Measurements from ENCODE around the gene UAP1L1. TPM values are rescaled to one million over a fixed set of nuclear protein-coding genes. Genes with fewer than 3 reads are reported as not detected.

Gene UAP1L1
- total RNA-seq = 8.7 and 11.6 TPM in 2 replicates

GRCh38 chr9:137077010-137077747, at the start of gene UAP1L1:
Gene UAP1L1, plus strand, starts transcription at chr9:137077517. Its CDS starts 16 bp downstream, at chr9:137077533.

GRCh38 chr9:137031904-137032640, 45.2 kb upstream of the UAP1L1 start, which contains the start of gene FUT7:
Gene FUT7, minus strand, starts transcription at chr9:137032088. Its CDS starts 97 bp downstream, at chr9:137031991.

GRCh38 chr9:137046088-137046787, 31.1 kb upstream of the UAP1L1 start, which contains the start of gene NPDC1:
Gene NPDC1, minus strand, starts transcription at chr9:137046177. Its CDS starts 188 bp downstream, at chr9:137045989.

GRCh38 chr9:137053944-137054931, 23.1 kb upstream of the UAP1L1 start, which contains the start of gene ENTPD2:
Gene ENTPD2, minus strand, starts transcription at chr9:137054061. Its CDS starts 64 bp downstream, at chr9:137053997.

GRCh38 chr9:137070201-137070905, 7.0 kb upstream of the UAP1L1 start, which contains the start of gene SAPCD2:
Gene SAPCD2, minus strand, starts transcription at chr9:137070557. Its CDS starts 97 bp downstream, at chr9:137070460.

GRCh38 chr9:137086531-137087408, 9.5 kb downstream of the UAP1L1 start, which contains the start of gene MAN1B1:
Gene MAN1B1, plus strand, starts transcription at chr9:137086985. Its CDS starts 15 bp downstream, at chr9:137087000.

GRCh38 chr9:137114613-137115393, 37.5 kb downstream of the UAP1L1 start, which contains the start of gene DPP7:
Gene DPP7, minus strand, starts transcription at chr9:137114733. Its CDS starts 20 bp downstream, at chr9:137114713.

Other genes starting within 250 kb of the UAP1L1 start
- gene AJM1, start 235.0 kb upstream of the UAP1L1 start, total RNA-seq = 0.45 and 2.2 TPM in 2 replicates
- gene PHPT1, start 228.1 kb upstream of the UAP1L1 start, total RNA-seq = 189 and 196 TPM in 2 replicates
- gene MAMDC4, start 225.2 kb upstream of the UAP1L1 start, total RNA-seq = 0.81 and 4.9 TPM in 2 replicates
- 442 and 468 TPM in 2 replicates for gene EDF1, start 211.2 kb upstream of the UAP1L1 start, total RNA-seq
- gene TRAF2, start 191.0 kb upstream of the UAP1L1 start, total RNA-seq = 11.6 and 16.9 TPM in 2 replicates
- 154 and 194 TPM in 2 replicates for gene FBXW5, start 132.8 kb upstream of the UAP1L1 start, total RNA-seq
- 0.19 and 0.72 TPM in 2 replicates for gene C8G, start 132.3 kb upstream of the UAP1L1 start, total RNA-seq
- gene LCN12, start 125.2 kb upstream of the UAP1L1 start, total RNA-seq = 0.09 TPM in 1 of 2 replicates, not detected in the other
- 0.56 TPM in 1 of 2 replicates, not detected in the other for gene PTGDS, start 100.0 kb upstream of the UAP1L1 start, total RNA-seq
- gene LCNL1, start 94.5 kb upstream of the UAP1L1 start, total RNA-seq = 0.19 TPM in 1 of 2 replicates, not detected in the other
- gene PAXX, start 85.1 kb upstream of the UAP1L1 start, total RNA-seq = 14.8 and 18.4 TPM in 2 replicates
- gene CLIC3, start 80.9 kb upstream of the UAP1L1 start, total RNA-seq = 0.90 and 7.6 TPM in 2 replicates
- 11.0 and 27.3 TPM in 2 replicates for gene ABCA2, start 49.3 kb upstream of the UAP1L1 start, total RNA-seq
- gene FUT7, start 45.4 kb upstream of the UAP1L1 start, total RNA-seq = not detected in 2 replicates
- 29.4 and 39.3 TPM in 2 replicates for gene NPDC1, start 31.3 kb upstream of the UAP1L1 start, total RNA-seq
- not detected in 2 replicates for gene ENTPD2, start 23.5 kb upstream of the UAP1L1 start, total RNA-seq
- gene SAPCD2, start 7.0 kb upstream of the UAP1L1 start, total RNA-seq = 5.5 and 15.9 TPM in 2 replicates
- gene MAN1B1, start 9.5 kb downstream of the UAP1L1 start, total RNA-seq = 54.5 and 71.4 TPM in 2 replicates
- 76.0 and 87.4 TPM in 2 replicates for gene DPP7, start 37.2 kb downstream of the UAP1L1 start, total RNA-seq
- gene GRIN1, start 61.6 kb downstream of the UAP1L1 start, total RNA-seq = under 0.01 and 0.09 TPM in 2 replicates
- gene LRRC26, start 92.5 kb downstream of the UAP1L1 start, total RNA-seq = not detected in 2 replicates
- not detected in 2 replicates for gene TMEM210, start 94.5 kb downstream of the UAP1L1 start, total RNA-seq
- 21.3 and 26.8 TPM in 2 replicates for gene ANAPC2, start 111.0 kb downstream of the UAP1L1 start, total RNA-seq
- 108 and 110 TPM in 2 replicates for gene SSNA1, start 111.2 kb downstream of the UAP1L1 start, total RNA-seq
- 4.4 and 5.6 TPM in 2 replicates for gene TPRN, start 123.2 kb downstream of the UAP1L1 start, total RNA-seq
- gene TMEM203, start 128.1 kb downstream of the UAP1L1 start, total RNA-seq = 22.7 and 26.8 TPM in 2 replicates
- 2.7 and 3.7 TPM in 2 replicates for gene NDOR1, start 128.2 kb downstream of the UAP1L1 start, total RNA-seq
- 0.09 and 0.19 TPM in 2 replicates for gene RNF208, start 144.7 kb downstream of the UAP1L1 start, total RNA-seq
- 0.19 and 0.45 TPM in 2 replicates for gene CYSRT1, start 147.7 kb downstream of the UAP1L1 start, total RNA-seq
- under 0.01 TPM in 1 of 2 replicates, not detected in the other for gene RNF224, start 150.0 kb downstream of the UAP1L1 start, total RNA-seq
- gene SLC34A3, start 153.4 kb downstream of the UAP1L1 start, total RNA-seq = not detected in 2 replicates
- 208 and 307 TPM in 2 replicates for gene TUBB4B, start 163.8 kb downstream of the UAP1L1 start, total RNA-seq
- gene STPG3, start 173.8 kb downstream of the UAP1L1 start, total RNA-seq = not detected in 2 replicates
- gene NELFB, start 177.8 kb downstream of the UAP1L1 start, total RNA-seq = 63.9 and 65.0 TPM in 2 replicates
- gene TOR4A, start 200.2 kb downstream of the UAP1L1 start, total RNA-seq = 27.3 and 27.6 TPM in 2 replicates
- gene NRARP, start 224.8 kb downstream of the UAP1L1 start, total RNA-seq = 23.3 and 32.2 TPM in 2 replicates

Data from endothelial cell of coronary artery (primary cell).